GM12891 (cell line): Measurements from ENCODE around the gene THUMPD3.

Source experiments
- POLR2A ChIP-seq: IDR thresholded peaks from 2 replicates; pipeline ENCODE4 v1.6.1; 2011; ENCODE audit warnings: low read depth, low read length, control low read depth
- TAF1 ChIP-seq: IDR thresholded peaks from 2 replicates; pipeline ENCODE4 v1.6.1; 2011; ENCODE audit warnings: low read depth, low read length, control low read depth

- TF ChIP-seq POLR2A (no peak), TAF1 (no peak)
Observed at GRCh38 chr3:9388142-9388541, 25.3 kb downstream of the THUMPD3 start.
